Spleen (tissue), 7 donors: ENCODE measurements around the gene RUVBL1.

Experiments used
- CTCF ChIP-seq, 11 experiments: fragments of 200-600 bp in 7 of 11; fragments of 450-650 bp in 4 of 11; sonication (generic) in 4 of 11; IDR thresholded peaks in 8 of 11; conservative IDR thresholded peaks in 3 of 11; 1 replicate in 7 of 11; 2 replicates in 4 of 11; pipeline versions ENCODE4 v1.4.0 to v1.8.0; 2016 to 2021; ENCODE audit warnings: antibody characterized with exemption in 11 of 11, inconsistent platforms in 4 of 11, mild to moderate bottlenecking in 1 of 11
- POLR2A ChIP-seq, 3 donors: fragments of 450-650 bp; IDR thresholded peaks; one replicate each; pipeline ENCODE4 v1.5.1; 2017; ENCODE audit warnings: antibody characterized with exemption in 3 of 3, mild to moderate bottlenecking in 1 of 3
- POLR2AphosphoS5 ChIP-seq, 3 donors: sonication (generic); formaldehyde crosslinking; IDR thresholded peaks; one replicate each; pipeline ENCODE4 v1.5.1; 2017; ENCODE audit warnings: antibody characterized with exemption in 3 of 3
- donor health status: DM: no; HTN: no; CAD: no; lungs with moderate emphysema.
- donor health status: DM: no; HTN: no; CAD: no.
- donor health status: DM: no; HTN: no; CAD: no.

GRCh38 chr3:128080323-128081080 is 43.1 kb downstream of the RUVBL1 start:
- no peak for TF ChIP-seq CTCF (IDR thresholded peaks at IDR 0.05 in 8 of 11, conservative IDR thresholded peaks at IDR 0.05 in 3 of 11)
- TF ChIP-seq POLR2A (IDR thresholded peaks at IDR 0.05) = no peak
- no peak for TF ChIP-seq POLR2AphosphoS5 (IDR thresholded peaks at IDR 0.05)
